SH-SY5Y (cell line): ENCODE results near the gene IFNL3.

Experiments
- GATA2 ChIP-seq: IDR thresholded peaks from 2 replicates; pipeline ENCODE4 v1.6.1; 2011; ENCODE audit warnings: mild to moderate bottlenecking, low read depth, low read length
- GATA3 ChIP-seq: IDR thresholded peaks from 2 replicates; pipeline ENCODE4 v1.6.1; 2011; ENCODE audit warnings: low read depth, mild to moderate bottlenecking, low read length, moderate library complexity

- no peak for TF ChIP-seq GATA2
- no peak for TF ChIP-seq GATA3
Observed at GRCh38 chr19:39263912-39264305, 19.1 kb upstream of the IFNL3 start.
